K562 (cell line): ENCODE data around the gene SLC4A3.

Source experiments
- GATA2 ChIP-seq: sonication (generic); formaldehyde crosslinking; IDR thresholded peaks from 2 replicates; pipeline ENCODE4 v1.4.0; 2020; ENCODE audit warnings: mild to moderate bottlenecking, missing genetic modification reagents
- SUPT5H ChIP-seq: fragments of 450-650 bp; IDR thresholded peaks from 2 replicates; pipeline ENCODE4 v1.6.1; 2016
- TF ChIP-seq, protein P1 (sequence below): sonication (generic); formaldehyde crosslinking; IDR thresholded peaks from 2 replicates; pipeline ENCODE4 v1.8.0; 2023; ENCODE audit warnings: mild to moderate bottlenecking, missing genetic modification reagents

DNA sequence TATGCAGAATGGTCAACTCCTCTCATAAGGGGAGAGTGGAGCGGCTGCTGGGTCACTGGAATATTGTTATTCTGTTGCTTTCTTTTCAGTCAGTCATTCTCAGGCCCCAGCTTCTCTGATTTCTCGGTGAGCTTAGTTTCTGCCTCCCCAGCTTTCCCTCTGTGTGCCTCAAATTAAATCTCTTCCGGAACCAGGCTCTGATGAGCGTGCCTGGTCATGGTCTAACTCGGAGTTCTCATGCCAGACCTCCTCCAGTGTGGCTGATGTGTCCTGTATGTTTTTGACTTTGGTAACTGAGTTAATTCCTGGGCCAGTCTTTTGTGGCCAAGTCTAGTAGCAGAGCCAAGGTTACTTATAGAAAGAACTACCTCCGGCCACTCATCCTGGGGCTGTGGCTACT lies 34.7 kb upstream of the SLC4A3 start:
- TF ChIP-seq GATA2 = no peak
- TF ChIP-seq SUPT5H = no peak
- TF ChIP-seq, protein P1, sequence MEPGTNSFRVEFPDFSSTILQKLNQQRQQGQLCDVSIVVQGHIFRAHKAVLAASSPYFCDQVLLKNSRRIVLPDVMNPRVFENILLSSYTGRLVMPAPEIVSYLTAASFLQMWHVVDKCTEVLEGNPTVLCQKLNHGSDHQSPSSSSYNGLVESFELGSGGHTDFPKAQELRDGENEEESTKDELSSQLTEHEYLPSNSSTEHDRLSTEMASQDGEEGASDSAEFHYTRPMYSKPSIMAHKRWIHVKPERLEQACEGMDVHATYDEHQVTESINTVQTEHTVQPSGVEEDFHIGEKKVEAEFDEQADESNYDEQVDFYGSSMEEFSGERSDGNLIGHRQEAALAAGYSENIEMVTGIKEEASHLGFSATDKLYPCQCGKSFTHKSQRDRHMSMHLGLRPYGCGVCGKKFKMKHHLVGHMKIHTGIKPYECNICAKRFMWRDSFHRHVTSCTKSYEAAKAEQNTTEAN (CRISPR knock-in tag) = no peak
